ENCODE data around the gene CAB39L. TPM values are rescaled to one million over a fixed set of nuclear protein-coding genes. Genes with fewer than 3 reads are reported as not detected.

Gene CAB39L
- total and polyA plus RNA-seq, 9 of the 15 experiments (the other 6 are each of a cell fraction or from before 2014, with no cell fraction given), result 1.1 to 4.2 (median 2.6) TPM

DNA sequence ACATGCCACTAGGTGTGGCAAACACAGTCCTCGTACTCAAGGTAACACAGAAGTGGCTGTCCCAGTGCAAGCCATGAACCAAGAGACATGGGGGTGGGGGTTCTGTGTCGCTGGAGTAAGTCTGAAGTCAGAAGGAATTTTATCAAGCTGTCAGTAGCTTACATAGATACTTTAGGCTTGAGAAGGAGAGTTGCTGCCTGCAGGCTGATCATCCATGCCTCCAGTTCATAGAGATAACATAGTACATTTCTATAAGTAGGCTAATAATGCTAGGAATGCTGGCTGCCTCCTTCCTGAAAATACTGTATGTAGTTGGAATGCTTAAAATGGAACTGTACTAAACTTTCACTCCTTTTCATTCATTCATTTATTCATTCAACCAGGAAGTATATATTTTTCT is 70.1 kb downstream of the CAB39L start:
- Histone ChIP-seq H3K27ac (ENCODE audit: extremely low read depth, low read depth, low read length) (no peak overlapping the region), H3K27me3 (ENCODE audit: control insufficient read depth in 2 of 2, insufficient read depth in 2 of 2, low read length in 2 of 2) (no peaks in the 10 kb centered on the region)
- 17% methylated on average over 2 of the region's 2 CpGs for WGBS (ENCODE audit: insufficient coverage, low coverage, missing lambda C conversion rate)
- TF ChIP-seq FOXK1 (CRISPR knock-in tag; IDR thresholded peaks at IDR 0.05; ENCODE audit: borderline replicate concordance), result no peak
- no peak for TF ChIP-seq ZNF764 (CRISPR knock-in tag; IDR thresholded peaks at IDR 0.05; ENCODE audit: low read depth)
- TF ChIP-seq ESRRA (IDR thresholded peaks at IDR 0.05; ENCODE audit: borderline replicate concordance, low read depth), result no peak
- no peak for TF ChIP-seq MAZ (CRISPR knock-in tag; conservative IDR thresholded peaks at IDR 0.05 in 1 of 2, IDR thresholded peaks at IDR 0.05 in 1 of 2)
- TF ChIP-seq, protein P1, sequence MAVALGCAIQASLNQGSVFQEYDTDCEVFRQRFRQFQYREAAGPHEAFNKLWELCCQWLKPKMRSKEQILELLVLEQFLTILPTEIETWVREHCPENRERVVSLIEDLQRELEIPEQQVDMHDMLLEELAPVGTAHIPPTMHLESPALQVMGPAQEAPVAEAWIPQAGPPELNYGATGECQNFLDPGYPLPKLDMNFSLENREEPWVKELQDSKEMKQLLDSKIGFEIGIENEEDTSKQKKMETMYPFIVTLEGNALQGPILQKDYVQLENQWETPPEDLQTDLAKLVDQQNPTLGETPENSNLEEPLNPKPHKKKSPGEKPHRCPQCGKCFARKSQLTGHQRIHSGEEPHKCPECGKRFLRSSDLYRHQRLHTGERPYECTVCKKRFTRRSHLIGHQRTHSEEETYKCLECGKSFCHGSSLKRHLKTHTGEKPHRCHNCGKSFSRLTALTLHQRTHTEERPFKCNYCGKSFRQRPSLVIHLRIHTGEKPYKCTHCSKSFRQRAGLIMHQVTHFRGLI (CRISPR knock-in tag; IDR thresholded peaks at IDR 0.05), result no peak
- no peak for TF ChIP-seq DIDO1 (tag; IDR thresholded peaks at IDR 0.05; ENCODE audit: low read depth)
- TF ChIP-seq NFE2L1 (tag; IDR thresholded peaks at IDR 0.05; ENCODE audit: borderline replicate concordance, low read depth), result no peak
- TF ChIP-seq EWSR1 (IDR thresholded peaks at IDR 0.05; ENCODE audit: borderline replicate concordance, low read depth, partially characterized antibody), result no peak
- TF ChIP-seq, protein P2, sequence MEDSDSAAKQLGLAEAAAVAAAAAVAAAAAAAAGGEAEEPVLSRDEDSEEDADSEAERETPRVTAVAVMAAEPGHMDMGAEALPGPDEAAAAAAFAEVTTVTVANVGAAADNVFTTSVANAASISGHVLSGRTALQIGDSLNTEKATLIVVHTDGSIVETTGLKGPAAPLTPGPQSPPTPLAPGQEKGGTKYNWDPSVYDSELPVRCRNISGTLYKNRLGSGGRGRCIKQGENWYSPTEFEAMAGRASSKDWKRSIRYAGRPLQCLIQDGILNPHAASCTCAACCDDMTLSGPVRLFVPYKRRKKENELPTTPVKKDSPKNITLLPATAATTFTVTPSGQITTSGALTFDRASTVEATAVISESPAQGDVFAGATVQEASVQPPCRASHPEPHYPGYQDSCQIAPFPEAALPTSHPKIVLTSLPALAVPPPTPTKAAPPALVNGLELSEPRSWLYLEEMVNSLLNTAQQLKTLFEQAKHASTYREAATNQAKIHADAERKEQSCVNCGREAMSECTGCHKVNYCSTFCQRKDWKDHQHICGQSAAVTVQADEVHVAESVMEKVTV (CRISPR knock-in tag; IDR thresholded peaks at IDR 0.05), result no peak
- no peak for TF ChIP-seq MTA2 (IDR thresholded peaks at IDR 0.05; ENCODE audit: low read depth)
- TF ChIP-seq ZNF146 (CRISPR knock-in tag; IDR thresholded peaks at IDR 0.05; ENCODE audit: unreplicated experiment), result no peak
- TF ChIP-seq DMBX1 (CRISPR knock-in tag; IDR thresholded peaks at IDR 0.05; ENCODE audit: borderline replicate concordance), result no peak
- no peak for TF ChIP-seq BDP1 (IDR thresholded peaks at IDR 0.05; ENCODE audit: insufficient read depth, insufficient read length)
- no peak for TF ChIP-seq RBBP5 (IDR thresholded peaks at IDR 0.05; ENCODE audit: borderline replicate concordance, insufficient read depth, low read length, poor library complexity, severe bottlenecking)
- no peak for TF ChIP-seq SP1 (CRISPR knock-in tag; IDR thresholded peaks at IDR 0.05)
- TF ChIP-seq, protein P3, sequence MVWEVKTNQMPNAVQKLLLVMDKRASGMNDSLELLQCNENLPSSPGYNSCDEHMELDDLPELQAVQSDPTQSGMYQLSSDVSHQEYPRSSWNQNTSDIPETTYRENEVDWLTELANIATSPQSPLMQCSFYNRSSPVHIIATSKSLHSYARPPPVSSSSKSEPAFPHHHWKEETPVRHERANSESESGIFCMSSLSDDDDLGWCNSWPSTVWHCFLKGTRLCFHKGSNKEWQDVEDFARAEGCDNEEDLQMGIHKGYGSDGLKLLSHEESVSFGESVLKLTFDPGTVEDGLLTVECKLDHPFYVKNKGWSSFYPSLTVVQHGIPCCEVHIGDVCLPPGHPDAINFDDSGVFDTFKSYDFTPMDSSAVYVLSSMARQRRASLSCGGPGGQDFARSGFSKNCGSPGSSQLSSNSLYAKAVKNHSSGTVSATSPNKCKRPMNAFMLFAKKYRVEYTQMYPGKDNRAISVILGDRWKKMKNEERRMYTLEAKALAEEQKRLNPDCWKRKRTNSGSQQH (CRISPR knock-in tag; IDR thresholded peaks at IDR 0.05), result no peak
- TF ChIP-seq SAFB2 (IDR thresholded peaks at IDR 0.05; ENCODE audit: borderline replicate concordance, low read depth, low read length, severe bottlenecking), result no peak
- no peak for TF ChIP-seq CREB1 (IDR thresholded peaks at IDR 0.05)
- no peak for TF ChIP-seq CREB1 (CRISPR knock-in tag; IDR thresholded peaks at IDR 0.05)

More for the DNA sequence above, 70.1 kb downstream of the CAB39L start:
- no TSS peak for BruUV-seq (replicated peaks)
- no peaks in the 10 kb centered on the region for H4K20me1 ChIP-seq (replicated peaks; ENCODE audit: control insufficient read depth, insufficient read depth, low read length)
- H3K9me3 ChIP-seq (replicated peaks; ENCODE audit: control insufficient read depth, insufficient read depth, low read depth, low read length), result no peaks in the 10 kb centered on the region
- in situ Hi-C loops (cut with MboI) (no loop called here), intact Hi-C loops (cut with micrococcal nuclease) (no loop called here)
- FAIRE-seq (no peak), DNase-seq (ENCODE audit: extremely low read depth in 1 of 4, low spot score in 3 of 4) (peak in 1 of 4 experiments; percentile 17), ATAC-seq (no peak; the same call in 2 of the 3 replicates)
- no peaks in the 10 kb centered on the region; a peak in 1 of 5 replicates for H3K4me1 ChIP-seq (replicated peaks in 1 of 2; ENCODE audit: control insufficient read depth in 2 of 2, insufficient read depth in 2 of 2, low read length in 2 of 2)
- H3K9me1 ChIP-seq (ENCODE audit: control insufficient read depth, insufficient read depth, low read length), result no peaks in the 10 kb centered on the region
- H3K4me3 ChIP-seq, result no peak overlapping the region
- H2AFZ ChIP-seq (ENCODE audit: low read depth, low read length), result 0 out of 2 replicates have a peak overlapping the region, but pooled peaks have one; percentile 4
- ChIA-PET CTCF (ENCODE audit: low intra/inter-chr PET ratio) (no interaction called here), POLR2A (interaction anchor here (0.8 kb wide), 1 partner anchor 25 kb away, joined by 3 read pairs; no protein-coding TSS in a partner anchor)
- no peaks in the 10 kb centered on the region for H3K36me3 ChIP-seq (ENCODE audit: control insufficient read depth, insufficient read depth, low read length)
- H3K4me2 ChIP-seq (ENCODE audit: insufficient read depth, low read length), result no peak overlapping the region
- no peaks in the 10 kb centered on the region for H3K79me2 ChIP-seq (ENCODE audit: control insufficient read depth, insufficient read depth, low read length)
- H3K9ac ChIP-seq (ENCODE audit: insufficient read depth in 1 of 2, low read depth in 2 of 2, low read length in 2 of 2), result no peak overlapping the region

All from K562 (cell line).